HG03135 (cell line): ENCODE results near the gene TLCD4.
"Not testable (repeated sequence)": the region's sequence is repeated elsewhere in the genome, so short reads cannot be mapped to it uniquely, and the experiment has no call there.

Experiments used
- ATAC-seq: cut with Tn5 transposase; IDR thresholded peaks from one replicate; pipeline ENCODE4 v1.9.1; 2021; ENCODE audit warnings: mild to moderate bottlenecking, moderate library complexity; ENCODE audit not compliant: unreplicated experiment

TLCD4 gene

DNA sequence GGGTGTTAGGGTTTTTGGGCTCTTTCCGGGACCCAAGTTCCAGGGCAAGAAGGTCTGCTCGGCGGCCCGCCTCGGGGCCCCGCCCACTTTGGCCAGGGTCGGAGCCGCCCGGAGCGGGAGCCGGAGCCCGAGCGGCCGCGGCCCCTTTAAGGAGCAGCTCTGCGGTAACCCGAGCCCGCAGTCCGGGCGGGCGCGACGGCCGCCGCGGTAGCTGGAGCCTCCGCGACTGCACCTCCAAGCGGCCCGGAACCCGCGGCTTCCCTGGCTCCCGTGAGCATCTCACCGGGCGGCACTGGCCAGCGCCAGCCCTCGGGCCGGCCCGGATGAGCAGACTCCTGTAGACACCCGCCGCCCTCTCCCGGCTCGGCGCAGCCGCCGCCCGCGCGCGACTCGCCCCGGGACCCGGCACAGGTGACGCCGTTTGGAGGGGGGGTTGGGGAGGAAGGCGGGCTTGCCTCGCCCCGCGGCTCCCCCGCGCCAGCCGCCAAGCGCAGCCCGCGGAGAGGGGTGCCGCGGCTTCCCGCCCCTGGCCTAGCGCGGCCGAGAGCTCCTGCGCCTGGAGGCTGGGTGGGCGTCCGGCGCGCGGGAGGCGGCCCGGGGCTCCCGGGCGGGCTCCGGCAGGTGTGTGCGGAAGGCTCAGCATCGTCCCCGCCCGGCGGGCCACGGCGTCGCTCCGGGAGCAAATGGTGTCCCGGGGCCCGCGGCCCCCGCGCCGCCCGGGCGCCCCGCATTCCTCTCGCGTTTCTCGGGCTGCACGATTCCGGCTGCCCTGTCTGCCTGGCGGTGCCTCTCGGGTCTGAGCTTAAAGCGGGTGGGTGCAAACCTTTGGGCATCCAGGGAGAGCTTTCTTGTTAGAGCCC, at the start of gene TLCD4:
Gene TLCD4, plus strand, starts transcription at position 149 of the 860 bp plus-strand sequence. CDS start 26,547 bp downstream, outside the sequence.
- peak; percentile 51 for ATAC-seq

- ATAC-seq = no peak
These were observed 49.6 kb upstream of the TLCD4 start for GRCh38 chr1:95067568-95067967.

DNA sequence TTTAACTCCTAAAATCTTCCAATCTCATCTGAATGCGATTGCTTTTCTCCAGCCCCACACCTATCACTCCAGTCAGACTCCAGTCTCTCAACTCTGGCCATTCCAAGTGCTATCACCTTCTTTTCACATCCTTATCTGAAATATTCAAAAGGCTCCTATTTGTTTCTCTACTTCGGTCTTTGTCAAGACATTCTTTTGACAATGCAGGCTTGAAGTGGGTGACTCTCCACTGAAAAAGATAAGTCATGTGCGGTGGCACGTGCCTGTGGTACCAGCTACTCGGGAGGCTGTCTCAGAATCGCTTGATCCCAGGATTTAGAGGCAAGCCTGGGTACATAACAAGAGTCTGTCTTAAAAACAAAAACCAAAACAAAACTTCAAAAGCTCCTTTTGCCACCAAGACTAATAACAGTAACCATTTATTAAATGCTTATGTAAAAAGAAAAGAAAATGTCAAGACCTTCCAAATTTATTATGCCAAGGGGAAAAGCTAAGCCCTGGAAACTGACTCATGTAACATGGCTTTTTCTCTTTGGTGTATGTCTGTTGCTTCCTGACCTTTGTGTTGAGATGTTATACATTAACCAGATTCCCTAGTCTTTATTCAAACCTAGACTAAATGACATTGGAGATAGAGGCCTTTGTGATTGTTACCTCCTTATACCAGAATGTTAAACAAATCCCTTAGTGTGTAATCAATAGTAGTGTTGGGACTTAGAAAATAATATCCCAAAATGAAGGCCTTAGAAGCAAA, 48.0 kb upstream of the TLCD4 start:
- no peak for ATAC-seq

DNA sequence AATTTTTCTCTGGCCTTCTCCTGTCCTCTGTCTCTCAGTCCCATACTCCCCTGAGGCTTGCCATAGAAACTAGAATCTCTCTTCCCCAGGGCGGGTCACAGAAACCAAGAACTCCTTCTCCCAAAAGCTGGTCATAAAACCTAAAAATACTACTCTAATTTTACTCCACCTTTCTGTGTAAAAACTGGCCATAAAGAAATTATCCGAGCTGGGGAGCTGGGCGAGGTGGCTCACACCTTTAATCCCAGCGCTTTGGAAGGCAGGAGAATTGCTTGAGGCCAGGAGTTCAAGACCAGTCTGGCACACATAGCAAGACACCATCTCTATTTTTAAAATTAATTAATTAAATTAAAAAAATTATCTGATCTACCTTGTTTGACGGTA, 47.5 kb upstream of the TLCD4 start:
- ATAC-seq = no peak

DNA sequence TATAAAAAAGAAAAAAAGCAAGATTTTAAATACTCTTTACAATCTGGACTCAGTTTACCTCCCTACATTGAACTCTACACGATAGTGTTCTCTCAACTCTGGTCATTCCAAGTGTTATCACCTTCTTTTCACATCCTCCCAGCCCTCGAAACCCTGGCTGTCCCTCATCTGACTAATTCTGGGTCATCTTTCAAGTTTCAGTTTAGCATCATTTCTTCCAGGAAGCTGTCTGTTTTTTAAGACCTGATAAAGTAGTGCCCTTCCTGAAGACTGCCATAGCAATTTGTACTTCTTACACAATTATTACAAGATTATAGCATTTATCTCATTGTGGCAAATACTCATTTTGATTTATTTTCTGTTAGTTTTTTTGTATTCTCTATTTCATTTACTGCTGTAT, 45.6 kb upstream of the TLCD4 start:
- ATAC-seq = no peak

GRCh38 chr1:95072117-95072516, 45.0 kb upstream of the TLCD4 start:
- ATAC-seq = no peak

DNA sequence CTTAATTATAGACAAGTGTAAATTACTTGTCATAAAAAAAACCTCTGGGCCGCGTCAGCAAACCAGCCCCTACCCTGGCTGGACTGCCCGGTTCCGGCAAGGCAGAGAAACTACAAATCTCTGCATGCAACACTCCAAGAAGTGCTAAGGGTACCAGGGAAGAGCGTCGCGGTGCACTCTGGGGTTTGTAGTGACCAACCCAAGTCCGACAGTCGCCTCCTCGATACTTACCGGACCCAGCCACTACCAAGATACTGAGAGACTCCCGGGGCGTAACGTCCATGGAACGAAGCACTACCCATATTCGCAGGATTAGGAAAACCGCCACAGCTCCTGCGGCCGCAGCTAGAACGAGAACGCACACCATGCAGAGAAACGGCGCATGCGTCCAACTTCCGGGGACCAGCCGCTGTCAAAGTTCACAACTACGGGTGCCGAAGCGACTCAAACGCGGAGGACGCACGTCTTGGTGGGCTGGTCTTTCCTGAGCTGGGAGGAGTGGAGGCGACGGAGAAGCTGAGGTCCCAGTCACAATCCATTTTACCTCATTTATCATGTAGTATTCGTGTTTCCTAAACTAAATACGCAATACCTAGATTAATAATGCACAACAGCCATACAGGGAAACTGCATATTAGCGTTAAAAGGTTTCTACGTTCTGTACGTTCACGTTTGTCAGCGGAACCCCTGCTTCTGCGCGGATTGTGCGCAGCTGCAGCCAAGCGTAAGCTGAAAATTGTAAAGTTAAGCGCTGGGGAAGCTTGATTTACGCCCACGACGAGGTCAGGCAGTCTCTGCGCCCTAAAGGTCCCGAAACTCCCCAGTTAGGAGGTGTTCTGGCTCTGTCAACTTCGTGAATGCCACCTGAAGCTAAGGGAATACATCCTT, 44.4 kb upstream of the TLCD4 start, which contains the start of gene ALG14:
Gene ALG14, minus strand, starts transcription at position 420 of the 888 bp plus-strand sequence. Its CDS starts 53 bp downstream, at position 367.
- ATAC-seq = peak; percentile 97

GRCh38 chr1:95073446-95073845, 43.7 kb upstream of the TLCD4 start:
- no peak for ATAC-seq

- no peak for ATAC-seq
These were observed 41.1 kb upstream of the TLCD4 start for GRCh38 chr1:95076034-95076433.

GRCh38 chr1:95080446-95080845, 36.7 kb upstream of the TLCD4 start:
- no peak for ATAC-seq

DNA sequence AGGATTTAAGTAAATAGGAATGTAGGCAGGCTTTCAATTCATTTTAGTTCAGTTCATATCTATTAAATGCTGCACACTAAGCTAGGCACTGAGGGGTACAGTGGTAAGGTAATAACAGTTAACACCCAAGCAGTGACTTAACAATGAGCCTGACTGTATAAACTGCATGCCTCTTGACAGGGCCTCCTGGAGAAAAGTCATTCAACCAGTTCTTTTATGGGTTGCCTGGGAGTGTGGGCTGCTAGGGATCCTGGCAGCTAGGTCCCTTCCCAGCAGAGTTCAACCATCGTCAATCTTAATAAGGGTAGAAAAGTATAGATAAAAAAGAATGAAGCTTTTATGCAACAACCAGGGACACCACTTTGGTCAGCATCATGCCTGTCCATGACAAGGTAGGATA, 36.3 kb upstream of the TLCD4 start:
- ATAC-seq = no peak

GRCh38 chr1:95084317-95085176, 32.6 kb upstream of the TLCD4 start:
- peak; percentile 72 for ATAC-seq

GRCh38 chr1:95085376-95085775, 31.8 kb upstream of the TLCD4 start:
- ATAC-seq = no peak

DNA sequence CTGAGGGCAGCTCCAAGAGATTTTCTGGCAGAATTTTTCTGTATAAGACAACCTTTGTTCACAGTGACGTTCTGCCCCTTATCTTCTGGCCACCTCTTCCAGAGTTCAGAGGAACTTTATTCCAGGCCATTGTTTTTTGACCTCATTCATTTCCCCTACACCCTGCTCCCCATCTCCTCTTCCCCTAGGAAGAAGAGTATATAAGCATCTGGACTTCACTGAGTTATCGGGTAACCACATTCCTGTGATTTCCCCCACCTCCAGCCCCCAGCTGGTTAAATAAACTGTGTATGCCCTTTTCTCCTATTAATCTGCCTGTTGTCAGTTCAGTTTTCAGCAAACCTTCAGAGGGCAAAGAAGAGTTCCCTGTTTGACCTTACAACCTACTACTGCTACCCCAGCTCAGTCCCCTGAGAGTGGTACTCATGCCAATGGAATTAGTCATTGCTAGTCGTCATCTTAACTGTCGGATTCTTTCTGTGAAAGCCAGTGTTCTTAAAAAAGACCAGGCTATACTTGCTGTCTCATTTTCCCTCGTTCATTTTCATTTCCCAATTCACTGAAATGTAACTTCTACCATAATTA, 30.1 kb upstream of the TLCD4 start:
- no peak for ATAC-seq

DNA sequence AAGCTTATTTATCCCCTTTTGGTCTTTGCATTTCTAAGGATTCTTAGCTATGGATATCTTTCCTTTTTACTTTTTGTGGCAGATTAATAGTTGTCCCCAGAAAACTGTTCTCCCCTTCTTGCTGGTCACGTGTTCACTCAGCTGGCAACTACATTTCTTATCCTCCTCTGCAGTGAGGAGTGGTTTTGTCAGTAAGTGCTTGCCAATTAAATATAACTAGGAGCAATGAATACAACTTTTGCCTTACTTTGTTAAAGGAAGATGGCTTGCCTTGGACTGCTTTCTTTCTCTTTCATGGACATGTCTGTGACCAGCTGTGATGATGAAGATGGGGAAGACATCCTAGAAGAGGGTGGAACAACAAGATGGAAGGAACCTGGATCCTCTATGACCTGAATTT, 28.9 kb upstream of the TLCD4 start:
- ATAC-seq = no peak

GRCh38 chr1:95089650-95090287, 27.4 kb upstream of the TLCD4 start:
- ATAC-seq = no peak

DNA sequence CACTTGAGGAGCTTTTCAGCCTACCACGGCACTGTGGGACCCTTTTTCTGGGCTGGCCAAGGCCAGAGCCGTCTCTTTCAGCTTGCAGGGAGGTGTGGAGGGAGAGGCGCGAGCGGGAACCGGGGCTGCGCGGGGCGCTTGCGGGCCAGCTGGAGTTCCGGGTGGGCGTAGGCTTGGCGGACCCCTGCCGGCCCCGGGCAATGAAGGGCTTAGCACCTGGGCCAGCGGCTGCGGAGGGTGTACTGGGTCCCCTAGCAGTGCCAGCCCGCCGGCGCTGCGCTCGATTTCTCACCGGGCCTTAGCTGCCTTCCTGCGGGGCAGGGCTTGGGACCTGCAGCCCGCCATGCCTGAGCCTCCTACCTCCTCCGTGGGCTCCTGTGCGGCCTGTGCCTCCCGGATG, 25.9 kb upstream of the TLCD4 start:
- ATAC-seq = not testable (repeated sequence)

- not testable (repeated sequence) for ATAC-seq
These were observed 24.3 kb upstream of the TLCD4 start for GRCh38 chr1:95092891-95093290.

GRCh38 chr1:95093296-95093695, 23.9 kb upstream of the TLCD4 start:
- ATAC-seq = no peak
